Measurements from ENCODE around the gene TUBGCP2.
"Not testable (repeated sequence)": the region's sequence is repeated elsewhere in the genome, so short reads cannot be mapped to it uniquely, and the experiment has no call there.

- not testable (repeated sequence) for TF ChIP-seq CTCF (IDR thresholded peaks at IDR 0.05 in 2 of 3, conservative IDR thresholded peaks at IDR 0.05 in 1 of 3; ENCODE audit: borderline replicate concordance in 1 of 3, insufficient read depth in 1 of 3, low read depth in 2 of 3, low read length in 2 of 3); SP1 (IDR thresholded peaks at IDR 0.05; ENCODE audit: low read depth); POLR2AphosphoS5 (IDR thresholded peaks at IDR 0.05; ENCODE audit: low read depth, low read length); ATF3 (IDR thresholded peaks at IDR 0.05)
These were observed 13.5 kb upstream of the TUBGCP2 start for GRCh38 chr10:133322064-133322709.
